ENCODE results near the gene RANBP1.

The RANBP1 gene

GRCh38 chr22:20089226-20089976 is 26.5 kb upstream of the RANBP1 start:
- no peak for DNase-seq

GRCh38 chr22:20089977-20090729 is 25.8 kb upstream of the RANBP1 start:
- DNase-seq: no peak

- DNase-seq: no peak
Observed at GRCh38 chr22:20090730-20091240, 25.1 kb upstream of the RANBP1 start.

- DNase-seq: no peak
Observed at GRCh38 chr22:20091690-20092476, 24.0 kb upstream of the RANBP1 start.

- no peak for DNase-seq
Observed at GRCh38 chr22:20092477-20092854, 23.4 kb upstream of the RANBP1 start.

GRCh38 chr22:20093418-20094196 is 22.3 kb upstream of the RANBP1 start:
- no peak for DNase-seq

- DNase-seq: no peak
Observed at GRCh38 chr22:20094197-20094807, 21.6 kb upstream of the RANBP1 start.

GRCh38 chr22:20095521-20095920 is 20.4 kb upstream of the RANBP1 start:
- no peak for DNase-seq

GRCh38 chr22:20096574-20097420 is 19.1 kb upstream of the RANBP1 start:
- no peak for DNase-seq

- no peak for DNase-seq
Observed at GRCh38 chr22:20099099-20099711, 16.7 kb upstream of the RANBP1 start.

- no peak for DNase-seq
Observed at GRCh38 chr22:20101638-20102037, 14.3 kb upstream of the RANBP1 start.

GRCh38 chr22:20102203-20102780 is 13.6 kb upstream of the RANBP1 start:
- DNase-seq: no peak

GRCh38 chr22:20105456-20106204 is 10.3 kb upstream of the RANBP1 start:
- DNase-seq: no peak

- no peak for DNase-seq
Observed at GRCh38 chr22:20106205-20106848, 9.6 kb upstream of the RANBP1 start.

GRCh38 chr22:20106849-20107237 is 9.1 kb upstream of the RANBP1 start:
- DNase-seq: no peak

GRCh38 chr22:20107471-20107901 is 8.4 kb upstream of the RANBP1 start:
- no peak for DNase-seq

GRCh38 chr22:20107951-20108756 is 7.8 kb upstream of the RANBP1 start:
- DNase-seq: no peak

GRCh38 chr22:20108757-20109230 is 7.1 kb upstream of the RANBP1 start:
- no peak for DNase-seq
